HG03457 (cell line): ENCODE results near the gene ACER3.
"Not testable (repeated sequence)": the region's sequence is repeated elsewhere in the genome, so short reads cannot be mapped to it uniquely, and the experiment has no call there.

Source experiments
- ATAC-seq: cut with Tn5 transposase; IDR thresholded peaks from one replicate; pipeline ENCODE4 v1.9.1; 2021; ENCODE audit warnings: moderate number of reproducible peaks; ENCODE audit not compliant: unreplicated experiment

ACER3 gene

GRCh38 chr11:76860539-76861475 is at the start of gene ACER3:
Gene ACER3 (plus strand): TSS chr11:76860918. CDS start chr11:76860977, 59 bp downstream.
- ATAC-seq, result peak; percentile 95

GRCh38 chr11:76811259-76811658 is 49.5 kb upstream of the ACER3 start:
- no peak for ATAC-seq

- no peak for ATAC-seq
Measured at GRCh38 chr11:76814414-76814813, 46.3 kb upstream of the ACER3 start.

DNA sequence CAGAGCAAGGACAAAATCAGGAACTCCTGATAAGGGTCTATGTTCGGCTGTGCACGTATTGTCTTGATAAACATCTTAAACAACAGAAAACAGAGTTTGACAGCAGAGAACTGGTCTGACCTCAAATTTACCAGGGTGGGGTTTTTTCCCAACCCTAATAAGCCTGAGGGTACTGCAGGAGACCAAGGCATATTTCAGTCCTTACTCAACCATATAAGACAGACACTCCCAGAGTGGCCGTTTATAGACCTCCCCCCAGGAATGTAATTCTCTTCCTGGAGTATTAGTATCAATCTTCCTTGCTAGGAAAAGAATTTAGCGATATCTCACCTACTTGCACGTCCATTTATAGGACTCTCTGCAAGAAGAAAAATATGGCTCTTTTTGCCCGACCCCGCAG is 45.0 kb upstream of the ACER3 start:
- ATAC-seq, result not testable (repeated sequence)

GRCh38 chr11:76820184-76820566 is 40.5 kb upstream of the ACER3 start:
- no peak for ATAC-seq

DNA sequence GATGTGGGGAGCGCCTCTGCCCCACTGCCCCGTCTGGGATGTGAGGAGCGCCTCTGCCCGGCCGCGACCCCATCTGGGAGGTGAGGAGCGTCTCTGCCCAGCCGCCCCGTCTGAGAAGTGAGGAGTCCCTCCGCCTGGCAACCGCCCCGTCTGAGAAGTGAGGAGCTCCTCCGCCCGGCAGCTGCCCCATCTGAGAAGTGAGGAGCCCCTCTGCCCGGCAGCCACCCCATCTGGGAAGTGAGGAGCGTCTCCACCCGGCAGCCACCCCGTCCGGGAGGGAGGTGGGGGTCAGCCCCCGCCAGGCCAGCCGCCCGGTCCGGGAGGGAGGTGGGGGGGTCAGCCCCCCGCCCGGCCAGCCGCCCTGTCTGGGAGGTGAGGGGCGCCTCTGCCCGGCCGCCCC is 39.3 kb upstream of the ACER3 start:
- ATAC-seq, result not testable (repeated sequence)

GRCh38 chr11:76822406-76822805 is 38.3 kb upstream of the ACER3 start:
- no peak for ATAC-seq

DNA sequence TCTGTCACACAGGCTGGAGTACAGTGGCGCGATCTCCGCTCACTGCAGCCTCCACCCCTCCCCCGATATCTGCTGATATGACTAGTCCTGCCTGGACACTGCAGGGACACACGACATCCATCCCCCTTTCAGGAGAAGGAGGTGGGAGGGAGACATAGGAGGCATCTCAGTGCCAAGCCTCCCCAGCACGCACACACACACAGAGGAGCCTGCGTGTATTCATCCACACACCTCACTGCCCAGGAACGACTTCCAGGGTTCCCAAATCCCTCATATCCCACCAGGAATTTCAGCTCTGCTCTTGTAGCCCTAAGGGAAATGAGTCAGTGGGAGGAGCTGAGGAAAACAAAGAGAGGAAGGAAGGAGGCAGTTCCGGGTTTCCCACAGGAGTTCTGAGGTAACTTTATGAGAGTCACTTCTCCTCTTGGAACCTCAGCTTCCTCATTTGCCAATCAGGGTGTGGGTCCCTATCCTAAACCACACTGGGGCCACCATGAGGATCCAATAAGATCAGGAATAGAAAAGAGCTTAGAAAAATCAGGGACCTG is 37.2 kb upstream of the ACER3 start:
- ATAC-seq, result no peak

- no peak for ATAC-seq
Measured at GRCh38 chr11:76824083-76824939, 36.4 kb upstream of the ACER3 start.

DNA sequence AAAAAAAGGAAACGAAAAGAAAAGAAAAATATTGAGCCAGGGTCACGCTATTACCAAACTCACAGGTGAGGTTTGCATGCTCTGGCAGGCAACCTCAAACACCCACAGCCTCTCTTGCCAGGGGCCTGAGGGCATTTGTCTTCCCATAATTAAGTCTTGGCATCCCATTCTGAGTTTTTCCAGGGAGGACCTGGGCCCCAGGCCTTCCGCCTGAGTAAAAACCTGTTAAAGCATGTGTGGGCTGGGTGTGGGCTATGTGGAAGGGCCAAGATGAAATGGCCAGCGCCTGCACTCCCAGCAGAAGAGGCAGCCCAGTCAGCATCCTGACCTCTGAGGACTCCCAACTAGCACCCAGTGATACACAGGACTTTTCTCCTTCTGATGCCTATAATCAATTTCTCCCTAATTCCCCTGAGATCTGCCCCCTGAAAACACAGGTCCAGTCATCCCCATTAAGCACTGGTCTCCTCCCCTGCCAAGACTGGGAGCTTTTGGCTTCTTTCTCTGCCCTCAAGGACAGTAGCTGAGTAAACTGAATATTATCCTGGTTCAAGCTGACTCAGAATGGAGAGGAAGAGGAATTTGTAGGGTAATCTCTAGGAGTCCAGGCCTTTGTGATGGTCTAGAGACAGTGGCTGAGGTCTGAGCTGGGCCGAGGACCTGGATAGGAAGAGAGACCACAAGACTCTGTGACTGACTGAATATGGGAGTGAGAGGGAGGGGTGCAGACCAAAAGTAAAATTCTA is 35.6 kb upstream of the ACER3 start:
- no peak for ATAC-seq

- no peak for ATAC-seq
Measured at GRCh38 chr11:76825726-76826396, 34.9 kb upstream of the ACER3 start.

- not testable (repeated sequence) for ATAC-seq
Measured at GRCh38 chr11:76826508-76826907, 34.2 kb upstream of the ACER3 start.

- ATAC-seq, result not testable (repeated sequence)
Measured at GRCh38 chr11:76827005-76827404, 33.7 kb upstream of the ACER3 start.

GRCh38 chr11:76830639-76831327 is 29.9 kb upstream of the ACER3 start:
- no peak for ATAC-seq

- no peak for ATAC-seq
Measured at GRCh38 chr11:76831686-76832310, 28.9 kb upstream of the ACER3 start.

GRCh38 chr11:76832361-76832760 is 28.4 kb upstream of the ACER3 start:
- no peak for ATAC-seq

- ATAC-seq, result no peak
Measured at GRCh38 chr11:76834151-76834550, 26.6 kb upstream of the ACER3 start.

DNA sequence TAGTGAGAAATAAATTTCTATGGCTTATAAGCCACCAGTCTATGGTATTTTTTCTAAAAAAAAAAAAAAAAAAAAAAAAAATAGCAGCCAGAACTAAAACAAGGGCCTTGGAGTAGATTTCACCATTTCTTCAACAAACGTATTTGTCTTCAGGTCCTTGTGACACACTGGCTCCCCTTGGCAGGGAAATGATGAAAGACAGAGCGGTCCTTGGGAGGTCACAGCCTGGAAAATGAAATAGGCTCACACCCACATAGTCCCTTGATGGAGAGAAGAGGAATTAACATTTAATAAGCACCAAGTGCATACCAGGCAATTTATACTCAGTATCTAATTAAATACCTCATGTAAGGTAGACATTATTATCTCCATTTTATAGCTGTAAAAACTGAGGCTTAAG is 25.7 kb upstream of the ACER3 start:
- ATAC-seq, result no peak

- ATAC-seq, result no peak
Measured at GRCh38 chr11:76835928-76836612, 24.6 kb upstream of the ACER3 start.
